ENCODE data around the gene COA7.

The COA7 gene

DNA sequence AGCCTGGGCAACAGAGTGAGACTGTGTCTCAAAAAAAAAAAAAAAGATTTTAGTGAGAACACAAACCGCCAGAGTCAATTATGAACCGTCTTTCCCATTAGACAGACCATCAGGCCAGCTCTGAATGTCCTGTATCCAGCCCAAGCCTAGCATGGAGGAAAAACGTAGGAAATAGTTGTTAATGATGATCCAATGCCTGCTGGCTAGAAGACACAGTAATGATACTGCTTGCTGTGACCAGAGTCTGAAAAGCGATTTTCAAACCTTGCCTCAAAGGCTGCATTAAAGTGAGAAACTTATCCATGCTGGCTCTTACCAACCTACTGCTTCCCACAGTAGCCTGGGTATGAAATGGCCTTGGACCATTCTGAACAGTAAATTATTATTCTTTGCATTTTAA lies 17.0 kb downstream of the COA7 start:
- Histone ChIP-seq H3K4me1 (ENCODE audit: control insufficient read depth, insufficient read depth, low read length) (no peaks in the 10 kb centered on the region), H3K27ac (ENCODE audit: extremely low read depth, low read depth, low read length) (no peak overlapping the region), H3K36me3 (ENCODE audit: control insufficient read depth in 2 of 2, insufficient read depth in 1 of 2, low read length in 2 of 2) (peaks cover 10 to 13% of the 10 kb centered on the region in 2 experiments), H3K4me3 (ENCODE audit: low read depth, low read length) (no peak overlapping the region), H3K9me3 (ENCODE audit: control insufficient read depth, insufficient read depth, low read depth, low read length) (no peaks in the 10 kb centered on the region)
- TF ChIP-seq ZNF341 (tag by site-specific recombination; IDR thresholded peaks at IDR 0.05; ENCODE audit: low read depth) (no peak), YY1 (tag by site-specific recombination; IDR thresholded peaks at IDR 0.05) (no peak)
- CTCF ChIA-PET = no interaction called here
- POLR2A ChIA-PET = no interaction called here

DNA sequence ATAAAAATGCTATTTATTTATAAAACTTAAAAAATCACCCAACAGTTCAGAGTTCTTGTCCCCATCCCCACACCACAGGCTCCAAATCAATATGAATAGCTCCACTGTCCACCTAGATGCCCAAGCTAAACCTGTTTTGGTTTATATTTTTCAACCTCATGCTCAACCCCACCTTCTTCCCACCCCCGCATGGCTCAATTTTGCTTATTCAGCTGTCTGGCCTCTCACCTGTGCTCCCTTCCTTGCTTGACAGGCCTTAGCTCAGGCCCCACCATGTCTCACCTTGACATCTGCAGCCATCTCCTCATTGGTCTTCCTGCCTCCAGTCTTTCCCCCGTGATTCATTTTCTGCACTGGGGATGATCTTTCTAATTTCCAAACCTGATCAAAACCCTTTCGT lies 17.8 kb downstream of the COA7 start:
- ChIA-PET CTCF (no interaction called here), POLR2A (no interaction called here)
- peaks cover 7% of the 10 kb centered on the region in 2 experiments for H3K36me3 ChIP-seq (ENCODE audit: control insufficient read depth in 2 of 2, insufficient read depth in 1 of 2, low read length in 2 of 2)
- H3K4me3 ChIP-seq (ENCODE audit: low read depth, low read length) = no peak overlapping the region
- TF ChIP-seq ZNF571 (tag by site-specific recombination; IDR thresholded peaks at IDR 0.05) (no peak), ZNF555 (tag by site-specific recombination; conservative IDR thresholded peaks at IDR 0.05) (no peak), ZNF175 (tag by site-specific recombination; IDR thresholded peaks at IDR 0.05) (no peak), ZNF23 (tag by site-specific recombination; IDR thresholded peaks at IDR 0.05; ENCODE audit: borderline replicate concordance) (no peak), GLI4 (tag by site-specific recombination; IDR thresholded peaks at IDR 0.05) (no peak), ZBTB21 (tag by site-specific recombination; IDR thresholded peaks at IDR 0.05) (no peak), OSR2 (tag by site-specific recombination; IDR thresholded peaks at IDR 0.05) (no peak), ZNF664 (tag by site-specific recombination; IDR thresholded peaks at IDR 0.05) (no peak), ZFP69B (tag by site-specific recombination; IDR thresholded peaks at IDR 0.05) (no peak), ZNF701 (tag by site-specific recombination; IDR thresholded peaks at IDR 0.05) (no peak)
- TF ChIP-seq, protein P1, sequence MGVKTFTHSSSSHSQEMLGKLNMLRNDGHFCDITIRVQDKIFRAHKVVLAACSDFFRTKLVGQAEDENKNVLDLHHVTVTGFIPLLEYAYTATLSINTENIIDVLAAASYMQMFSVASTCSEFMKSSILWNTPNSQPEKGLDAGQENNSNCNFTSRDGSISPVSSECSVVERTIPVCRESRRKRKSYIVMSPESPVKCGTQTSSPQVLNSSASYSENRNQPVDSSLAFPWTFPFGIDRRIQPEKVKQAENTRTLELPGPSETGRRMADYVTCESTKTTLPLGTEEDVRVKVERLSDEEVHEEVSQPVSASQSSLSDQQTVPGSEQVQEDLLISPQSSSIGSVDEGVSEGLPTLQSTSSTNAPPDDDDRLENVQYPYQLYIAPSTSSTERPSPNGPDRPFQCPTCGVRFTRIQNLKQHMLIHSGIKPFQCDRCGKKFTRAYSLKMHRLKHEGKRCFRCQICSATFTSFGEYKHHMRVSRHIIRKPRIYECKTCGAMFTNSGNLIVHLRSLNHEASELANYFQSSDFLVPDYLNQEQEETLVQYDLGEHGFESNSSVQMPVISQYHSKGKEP (tag by site-specific recombination; IDR thresholded peaks at IDR 0.05) = no peak
- TF ChIP-seq, protein P2, sequence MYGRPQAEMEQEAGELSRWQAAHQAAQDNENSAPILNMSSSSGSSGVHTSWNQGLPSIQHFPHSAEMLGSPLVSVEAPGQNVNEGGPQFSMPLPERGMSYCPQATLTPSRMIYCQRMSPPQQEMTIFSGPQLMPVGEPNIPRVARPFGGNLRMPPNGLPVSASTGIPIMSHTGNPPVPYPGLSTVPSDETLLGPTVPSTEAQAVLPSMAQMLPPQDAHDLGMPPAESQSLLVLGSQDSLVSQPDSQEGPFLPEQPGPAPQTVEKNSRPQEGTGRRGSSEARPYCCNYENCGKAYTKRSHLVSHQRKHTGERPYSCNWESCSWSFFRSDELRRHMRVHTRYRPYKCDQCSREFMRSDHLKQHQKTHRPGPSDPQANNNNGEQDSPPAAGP (tag by site-specific recombination; IDR thresholded peaks at IDR 0.05) = no peak
- TF ChIP-seq, protein P3, sequence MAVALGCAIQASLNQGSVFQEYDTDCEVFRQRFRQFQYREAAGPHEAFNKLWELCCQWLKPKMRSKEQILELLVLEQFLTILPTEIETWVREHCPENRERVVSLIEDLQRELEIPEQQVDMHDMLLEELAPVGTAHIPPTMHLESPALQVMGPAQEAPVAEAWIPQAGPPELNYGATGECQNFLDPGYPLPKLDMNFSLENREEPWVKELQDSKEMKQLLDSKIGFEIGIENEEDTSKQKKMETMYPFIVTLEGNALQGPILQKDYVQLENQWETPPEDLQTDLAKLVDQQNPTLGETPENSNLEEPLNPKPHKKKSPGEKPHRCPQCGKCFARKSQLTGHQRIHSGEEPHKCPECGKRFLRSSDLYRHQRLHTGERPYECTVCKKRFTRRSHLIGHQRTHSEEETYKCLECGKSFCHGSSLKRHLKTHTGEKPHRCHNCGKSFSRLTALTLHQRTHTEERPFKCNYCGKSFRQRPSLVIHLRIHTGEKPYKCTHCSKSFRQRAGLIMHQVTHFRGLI (tag by site-specific recombination; IDR thresholded peaks at IDR 0.05) = no peak
- H3K27ac ChIP-seq (ENCODE audit: extremely low read depth, low read depth, low read length) = no peak overlapping the region
- H3K4me1 ChIP-seq (ENCODE audit: control insufficient read depth, insufficient read depth, low read length) = no peaks in the 10 kb centered on the region
- no peaks in the 10 kb centered on the region for H3K9me3 ChIP-seq (ENCODE audit: control insufficient read depth, insufficient read depth, low read depth, low read length)

DNA sequence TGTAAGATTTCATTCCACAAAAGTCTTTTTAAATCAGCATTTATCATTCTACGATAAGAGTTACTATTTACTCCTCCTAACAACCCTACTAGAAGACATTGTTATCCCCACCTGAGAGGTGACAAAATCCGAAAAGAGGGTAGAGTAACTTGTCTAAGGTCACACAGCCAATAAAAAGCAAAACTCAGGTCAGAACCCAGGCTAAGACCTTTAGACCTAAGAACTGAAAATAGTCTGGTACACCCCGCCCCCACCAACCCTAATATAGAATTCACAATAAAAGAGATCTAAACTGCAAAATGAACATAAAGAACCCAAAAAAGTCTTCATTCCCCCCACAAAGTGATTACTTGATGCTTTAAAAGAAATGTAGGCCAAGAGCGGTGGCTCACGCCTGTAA lies 18.6 kb downstream of the COA7 start:
- no peaks in the 10 kb centered on the region for H3K4me1 ChIP-seq (ENCODE audit: control insufficient read depth, insufficient read depth, low read length)
- H3K36me3 ChIP-seq (ENCODE audit: control insufficient read depth in 2 of 2, insufficient read depth in 1 of 2, low read length in 2 of 2) = no peaks in the 10 kb centered on the region
- H3K9me3 ChIP-seq (ENCODE audit: control insufficient read depth, insufficient read depth, low read depth, low read length) = no peaks in the 10 kb centered on the region
- TF ChIP-seq ZNF529 (tag by site-specific recombination; IDR thresholded peaks at IDR 0.05; ENCODE audit: insufficient replicate concordance) = no peak
- TF ChIP-seq ZSCAN30 (tag by site-specific recombination; IDR thresholded peaks at IDR 0.05) = no peak
- no peak for TF ChIP-seq ZNF423 (tag by site-specific recombination; IDR thresholded peaks at IDR 0.05)
- TF ChIP-seq ZFP41 (tag by site-specific recombination; IDR thresholded peaks at IDR 0.05; ENCODE audit: borderline replicate concordance) = no peak
- TF ChIP-seq ZNF791 (tag by site-specific recombination; IDR thresholded peaks at IDR 0.05) = no peak
- H3K27ac ChIP-seq (ENCODE audit: extremely low read depth, low read depth, low read length) = no peak overlapping the region
- CTCF ChIA-PET = no interaction called here
- POLR2A ChIA-PET = no interaction called here
- H3K4me3 ChIP-seq (ENCODE audit: low read depth, low read length) = no peak overlapping the region
